ENCODE measurements around the gene PRR5L.

- no peak for TF ChIP-seq GABPA (IDR thresholded peaks at IDR 0.05; ENCODE audit: low read depth)
- no peak for TF ChIP-seq CTCF (IDR thresholded peaks at IDR 0.05; ENCODE audit: insufficient read depth, low read length)
- TF ChIP-seq, protein P1, sequence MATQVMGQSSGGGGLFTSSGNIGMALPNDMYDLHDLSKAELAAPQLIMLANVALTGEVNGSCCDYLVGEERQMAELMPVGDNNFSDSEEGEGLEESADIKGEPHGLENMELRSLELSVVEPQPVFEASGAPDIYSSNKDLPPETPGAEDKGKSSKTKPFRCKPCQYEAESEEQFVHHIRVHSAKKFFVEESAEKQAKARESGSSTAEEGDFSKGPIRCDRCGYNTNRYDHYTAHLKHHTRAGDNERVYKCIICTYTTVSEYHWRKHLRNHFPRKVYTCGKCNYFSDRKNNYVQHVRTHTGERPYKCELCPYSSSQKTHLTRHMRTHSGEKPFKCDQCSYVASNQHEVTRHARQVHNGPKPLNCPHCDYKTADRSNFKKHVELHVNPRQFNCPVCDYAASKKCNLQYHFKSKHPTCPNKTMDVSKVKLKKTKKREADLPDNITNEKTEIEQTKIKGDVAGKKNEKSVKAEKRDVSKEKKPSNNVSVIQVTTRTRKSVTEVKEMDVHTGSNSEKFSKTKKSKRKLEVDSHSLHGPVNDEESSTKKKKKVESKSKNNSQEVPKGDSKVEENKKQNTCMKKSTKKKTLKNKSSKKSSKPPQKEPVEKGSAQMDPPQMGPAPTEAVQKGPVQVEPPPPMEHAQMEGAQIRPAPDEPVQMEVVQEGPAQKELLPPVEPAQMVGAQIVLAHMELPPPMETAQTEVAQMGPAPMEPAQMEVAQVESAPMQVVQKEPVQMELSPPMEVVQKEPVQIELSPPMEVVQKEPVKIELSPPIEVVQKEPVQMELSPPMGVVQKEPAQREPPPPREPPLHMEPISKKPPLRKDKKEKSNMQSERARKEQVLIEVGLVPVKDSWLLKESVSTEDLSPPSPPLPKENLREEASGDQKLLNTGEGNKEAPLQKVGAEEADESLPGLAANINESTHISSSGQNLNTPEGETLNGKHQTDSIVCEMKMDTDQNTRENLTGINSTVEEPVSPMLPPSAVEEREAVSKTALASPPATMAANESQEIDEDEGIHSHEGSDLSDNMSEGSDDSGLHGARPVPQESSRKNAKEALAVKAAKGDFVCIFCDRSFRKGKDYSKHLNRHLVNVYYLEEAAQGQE (IDR thresholded peaks at IDR 0.05; ENCODE audit: insufficient replicate concordance, low read depth) = no peak
Measured at GRCh38 chr11:36436589-36436988, 140.5 kb downstream of the PRR5L start.
